Tibial nerve (tissue), 3 donors: ENCODE data around the gene WDR47.

Experiments used
- POLR2A ChIP-seq, 2 donors: fragments of 450-650 bp; IDR thresholded peaks; one replicate each; pipeline ENCODE4 v1.6.1; 2017; ENCODE audit warnings: antibody characterized with exemption in 2 of 2, mild to moderate bottlenecking in 2 of 2, moderate library complexity in 2 of 2
- TF ChIP-seq, protein P1 (sequence below), 5 experiments: fragments of 200-600 bp in 3 of 5; fragments of 450-650 bp in 2 of 5; sonication (generic) in 3 of 5; IDR thresholded peaks; one replicate each; pipeline ENCODE4 v1.5.1; 2016 to 2019; ENCODE audit warnings: antibody characterized with exemption in 5 of 5, mild to moderate bottlenecking in 3 of 5, moderate library complexity in 2 of 5

DNA sequence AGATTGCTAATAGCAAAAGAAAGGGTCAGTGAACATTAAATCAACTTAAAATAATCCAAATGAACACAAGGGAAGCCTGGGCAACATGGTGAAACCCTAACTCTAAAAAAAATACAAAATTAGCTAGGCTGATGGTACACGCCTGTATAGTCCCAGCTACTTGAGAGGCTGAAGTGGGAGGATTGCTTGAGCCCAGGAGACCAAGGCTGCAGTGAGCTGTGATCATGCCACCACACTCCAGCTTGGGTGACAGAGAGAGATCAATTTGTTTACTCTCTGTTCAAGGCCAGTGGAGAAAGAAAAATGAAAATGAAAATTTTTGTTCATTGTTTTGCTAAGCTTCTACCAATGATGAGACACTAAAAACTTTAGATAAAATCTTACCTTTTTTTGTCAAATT, 24.8 kb downstream of the WDR47 start:
- TF ChIP-seq, protein P1, sequence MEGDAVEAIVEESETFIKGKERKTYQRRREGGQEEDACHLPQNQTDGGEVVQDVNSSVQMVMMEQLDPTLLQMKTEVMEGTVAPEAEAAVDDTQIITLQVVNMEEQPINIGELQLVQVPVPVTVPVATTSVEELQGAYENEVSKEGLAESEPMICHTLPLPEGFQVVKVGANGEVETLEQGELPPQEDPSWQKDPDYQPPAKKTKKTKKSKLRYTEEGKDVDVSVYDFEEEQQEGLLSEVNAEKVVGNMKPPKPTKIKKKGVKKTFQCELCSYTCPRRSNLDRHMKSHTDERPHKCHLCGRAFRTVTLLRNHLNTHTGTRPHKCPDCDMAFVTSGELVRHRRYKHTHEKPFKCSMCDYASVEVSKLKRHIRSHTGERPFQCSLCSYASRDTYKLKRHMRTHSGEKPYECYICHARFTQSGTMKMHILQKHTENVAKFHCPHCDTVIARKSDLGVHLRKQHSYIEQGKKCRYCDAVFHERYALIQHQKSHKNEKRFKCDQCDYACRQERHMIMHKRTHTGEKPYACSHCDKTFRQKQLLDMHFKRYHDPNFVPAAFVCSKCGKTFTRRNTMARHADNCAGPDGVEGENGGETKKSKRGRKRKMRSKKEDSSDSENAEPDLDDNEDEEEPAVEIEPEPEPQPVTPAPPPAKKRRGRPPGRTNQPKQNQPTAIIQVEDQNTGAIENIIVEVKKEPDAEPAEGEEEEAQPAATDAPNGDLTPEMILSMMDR (IDR thresholded peaks at IDR 0.05), result no peak
- no peak for TF ChIP-seq POLR2A (IDR thresholded peaks at IDR 0.05)
